GM23338 (cell line): Measurements from ENCODE around the gene CEBPZ. TPM values are rescaled to one million over a fixed set of nuclear protein-coding genes. Genes with fewer than 3 reads are reported as not detected.

ENCODE experiments used
- ATAC-seq: fragments of 200-7000 bp; cut with Tn5 transposase; 3 replicates; pipeline ENCODE4 v1.9.1; 2020
- DNase-seq: peaks from one replicate; pipeline ENCODE4 v3.0.0-alpha.2; 2015; ENCODE audit warnings: low spot score
- H2AFZ ChIP-seq: fragments of 200-600 bp; sonication (generic); 2 replicates; pipeline ENCODE4 v1.8.0; 2016; ENCODE audit warnings: antibody characterized with exemption, mild to moderate bottlenecking, moderate library complexity
- H3F3A ChIP-seq: fragments of 200-600 bp; sonication (generic); replicated peaks from 2 replicates; pipeline ENCODE4 v1.8.0; 2017; ENCODE audit warnings: antibody characterized with exemption, mixed run types, low read depth
- H3K27ac ChIP-seq: fragments of 200-600 bp; sonication (generic); 2 replicates; pipeline ENCODE4 v1.6.1; 2016; ENCODE audit warnings: low read depth
- H3K27me3 ChIP-seq: fragments of 200-600 bp; sonication (generic); 2 replicates; pipeline ENCODE4 v1.8.0; 2016; ENCODE audit warnings: mild to moderate bottlenecking, mixed run types, moderate library complexity; ENCODE audit not compliant: insufficient read depth
- H3K36me3 ChIP-seq: fragments of 200-600 bp; sonication (generic); 2 replicates; pipeline ENCODE4 v1.8.0; 2016; ENCODE audit warnings: mild to moderate bottlenecking; ENCODE audit not compliant: insufficient read depth
- H3K4me1 ChIP-seq: fragments of 200-600 bp; sonication (generic); 2 replicates; pipeline ENCODE4 v1.8.0; 2016; ENCODE audit warnings: mild to moderate bottlenecking, moderate library complexity; ENCODE audit not compliant: insufficient read depth
- H3K4me2 ChIP-seq: fragments of 200-600 bp; sonication (generic); 2 replicates; pipeline ENCODE4 v1.7.1; 2017; ENCODE audit warnings: mixed run types
- H3K4me3 ChIP-seq: fragments of 200-600 bp; sonication (generic); 2 replicates; pipeline ENCODE4 v1.6.1; 2016; ENCODE audit warnings: mixed run types
- H3K79me2 ChIP-seq: fragments of 200-600 bp; sonication (generic); replicated peaks from 2 replicates; pipeline ENCODE4 v1.8.0; 2017; ENCODE audit warnings: mild to moderate bottlenecking; ENCODE audit not compliant: insufficient read depth
- H3K9me2 ChIP-seq: fragments of 200-600 bp; sonication (generic); 2 replicates; pipeline ENCODE4 v1.8.0; 2017; ENCODE audit not compliant: insufficient read depth
- H4K20me1 ChIP-seq: fragments of 200-600 bp; sonication (generic); replicated peaks from 2 replicates; pipeline ENCODE4 v1.8.0; 2017; ENCODE audit warnings: mild to moderate bottlenecking; ENCODE audit not compliant: insufficient read depth
- H3K27ac Mint-ChIP-seq: 2 replicates; pipeline ENCODE4 v1.8.0; 2020; ENCODE audit warnings: inconsistent platforms, mild to moderate bottlenecking, moderate library complexity, mixed read lengths
- H3K27me3 Mint-ChIP-seq: 3 replicates; pipeline ENCODE4 v1.8.0; 2022; ENCODE audit warnings: low read depth, mild to moderate bottlenecking, moderate library complexity, mixed read lengths, inconsistent platforms; ENCODE audit not compliant: insufficient read depth, poor library complexity
- H3K36me3 Mint-ChIP-seq: 3 replicates; pipeline ENCODE4 v1.8.0; 2021; ENCODE audit warnings: low read depth, mild to moderate bottlenecking, inconsistent platforms, moderate library complexity, mixed read lengths
- H3K4me1 Mint-ChIP-seq: 3 replicates; pipeline ENCODE4 v1.8.0; 2020; ENCODE audit warnings: mild to moderate bottlenecking, inconsistent platforms, mixed read lengths
- H3K4me3 Mint-ChIP-seq: 3 replicates; pipeline ENCODE4 v1.8.0; 2021; ENCODE audit warnings: moderate library complexity, mild to moderate bottlenecking, inconsistent platforms, mixed read lengths
- H3K9me3 Mint-ChIP-seq: 3 replicates; pipeline ENCODE4 v1.8.0; 2020; ENCODE audit warnings: moderate library complexity, mild to moderate bottlenecking, inconsistent platforms, mixed read lengths
- CREB1 ChIP-seq: fragments of 250-450 bp; sonication (Bioruptor Pico); IDR thresholded peaks from 2 replicates; pipeline ENCODE4 v1.5.0; 2020; ENCODE audit warnings: low read depth, mild to moderate bottlenecking, moderate library complexity
- EZH2 ChIP-seq: fragments of 200-600 bp; sonication (generic); IDR thresholded peaks from one replicate; pipeline ENCODE4 v1.8.0; 2017; ENCODE audit warnings: antibody characterized with exemption, mild to moderate bottlenecking, low read depth; ENCODE audit not compliant: unreplicated experiment
- EZH2phosphoT487 ChIP-seq: fragments of 200-600 bp; sonication (generic); IDR thresholded peaks from one replicate; pipeline ENCODE4 v1.8.1; 2018; ENCODE audit warnings: antibody characterized with exemption; ENCODE audit not compliant: unreplicated experiment
- JUNB ChIP-seq: IDR thresholded peaks from one replicate; pipeline ENCODE4 v1.6.1; 2016; ENCODE audit warnings: antibody characterized with exemption; ENCODE audit not compliant: unreplicated experiment
- NANOG ChIP-seq: IDR thresholded peaks from 2 replicates; pipeline ENCODE4 v1.6.1; 2016; ENCODE audit warnings: antibody characterized with exemption, borderline replicate concordance
- POLR2AphosphoS5 ChIP-seq: IDR thresholded peaks from 2 replicates; pipeline ENCODE4 v1.6.1; 2016; ENCODE audit warnings: antibody characterized with exemption, low read depth
- STAT1 ChIP-seq: IDR thresholded peaks from one replicate; pipeline ENCODE4 v1.6.1; 2016; ENCODE audit warnings: antibody characterized with exemption; ENCODE audit not compliant: unreplicated experiment
- ZNF114 ChIP-seq: fragments of 250-450 bp; sonication (Bioruptor Pico); IDR thresholded peaks from 2 replicates; pipeline ENCODE4 v1.5.0; 2020; ENCODE audit warnings: mild to moderate bottlenecking, moderate library complexity
- ZNF331 ChIP-seq: fragments of 250-450 bp; sonication (Bioruptor Pico); IDR thresholded peaks from 2 replicates; pipeline ENCODE4 v1.5.0; 2020; ENCODE audit warnings: low read depth, mild to moderate bottlenecking, moderate library complexity
- polyA plus RNA-seq: library from polyadenylated mRNA; unstranded; fragments of >200 nt; fragmentation: Nextera tagmentation; extraction: Ambion mirVana; gene quantifications from 2 replicates; pipeline ENCODE4 v1.2.1, GENCODE V29; 2016
- total RNA-seq: library from RNA; depleted of rRNA; stranded (reverse); fragments of >200 nt; shearing (Covaris generic); gene quantifications from 2 replicates; pipeline ENCODE4 v1.2.3, GENCODE V29; 2014
- TF ChIP-seq, protein P1 (sequence below), 2 experiments: fragments of 200-600 bp in 1 of 2; sonication (generic) in 1 of 2; conservative IDR thresholded peaks; 2 replicates each; pipeline versions ENCODE4 v1.5.1 to v1.6.1; 2016 to 2017; ENCODE audit warnings: antibody characterized with exemption in 2 of 2, low read depth in 2 of 2, mild to moderate bottlenecking in 2 of 2, moderate library complexity in 1 of 2
- TF ChIP-seq, protein P2 (sequence below): IDR thresholded peaks from one replicate; pipeline ENCODE4 v1.6.1; 2018; ENCODE audit warnings: antibody characterized with exemption; ENCODE audit not compliant: unreplicated experiment
- TF ChIP-seq, protein P3 (sequence below): fragments of 250-450 bp; sonication (Bioruptor Pico); IDR thresholded peaks from 2 replicates; pipeline ENCODE4 v1.5.0; 2020; ENCODE audit warnings: mild to moderate bottlenecking, moderate library complexity
- TF ChIP-seq, protein P4 (sequence below): IDR thresholded peaks from 2 replicates; pipeline ENCODE4 v1.6.1; 2016; ENCODE audit warnings: antibody characterized with exemption

Gene CEBPZ
- total and polyA plus RNA-seq, 2 experiments from 2014 or later = 133 to 185 TPM

DNA sequence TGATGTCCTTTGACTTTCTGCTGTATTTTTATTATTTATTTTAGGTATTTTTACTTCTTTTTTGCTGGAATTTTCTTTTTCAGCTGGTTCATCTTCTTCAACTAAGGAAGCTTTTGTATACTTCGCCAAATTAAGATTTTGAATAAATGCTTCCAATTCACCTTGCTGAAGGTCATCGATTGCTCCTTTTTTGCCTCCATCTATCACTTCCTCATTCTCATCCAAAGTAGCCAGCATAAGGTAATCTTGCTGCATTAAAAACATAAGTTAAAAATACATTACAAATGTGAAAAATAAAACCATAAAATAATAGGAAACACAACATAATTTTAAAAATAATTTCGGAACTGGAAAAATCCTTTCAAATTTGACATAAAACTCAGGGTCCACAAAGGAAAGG, 2.6 kb downstream of the CEBPZ start:
- peaks cover 93% of the 10 kb centered on the region for H3K79me2 ChIP-seq
- Mint-ChIP-seq H3K9me3 (no peaks in the 10 kb centered on the region), H3K27me3 (no peaks in the 10 kb centered on the region)

More for the DNA sequence above, 2.6 kb downstream of the CEBPZ start:
- Histone ChIP-seq H3K4me1 (peaks cover 68% of the 10 kb centered on the region), H3F3A (peaks cover 30% of the 10 kb centered on the region), H3K9me2 (no peaks in the 10 kb centered on the region), H3K27ac (peak overlapping the region; percentile 99), H4K20me1 (peaks cover 24% of the 10 kb centered on the region; the same call in 1 of the 2 replicates), H3K4me3 (peak overlapping the region; percentile 95), H3K36me3 (peaks cover 9% of the 10 kb centered on the region; the same call in 1 of the 2 replicates), H3K4me2 (0 out of 2 replicates have a peak overlapping the region, but pooled peaks have one; percentile 83), H3K27me3 (no peaks in the 10 kb centered on the region), H2AFZ (no peak overlapping the region)
- Mint-ChIP-seq H3K4me1 (peaks cover 45% of the 10 kb centered on the region), H3K4me3 (no peak overlapping the region; the same call in 2 of the 3 replicates), H3K36me3 (peaks cover 44% of the 10 kb centered on the region), H3K27ac (no peak overlapping the region)
- no peak for ATAC-seq
- no peak for DNase-seq
- TF ChIP-seq NANOG (no peak), STAT1 (no peak), CREB1 (CRISPR knock-in tag) (no peak), JUNB (no peak), ZNF114 (CRISPR knock-in tag) (no peak), EZH2phosphoT487 (no peak), EZH2 (no peak), ZNF331 (CRISPR knock-in tag) (no peak), POLR2AphosphoS5 (no peak)
- TF ChIP-seq, protein P1, sequence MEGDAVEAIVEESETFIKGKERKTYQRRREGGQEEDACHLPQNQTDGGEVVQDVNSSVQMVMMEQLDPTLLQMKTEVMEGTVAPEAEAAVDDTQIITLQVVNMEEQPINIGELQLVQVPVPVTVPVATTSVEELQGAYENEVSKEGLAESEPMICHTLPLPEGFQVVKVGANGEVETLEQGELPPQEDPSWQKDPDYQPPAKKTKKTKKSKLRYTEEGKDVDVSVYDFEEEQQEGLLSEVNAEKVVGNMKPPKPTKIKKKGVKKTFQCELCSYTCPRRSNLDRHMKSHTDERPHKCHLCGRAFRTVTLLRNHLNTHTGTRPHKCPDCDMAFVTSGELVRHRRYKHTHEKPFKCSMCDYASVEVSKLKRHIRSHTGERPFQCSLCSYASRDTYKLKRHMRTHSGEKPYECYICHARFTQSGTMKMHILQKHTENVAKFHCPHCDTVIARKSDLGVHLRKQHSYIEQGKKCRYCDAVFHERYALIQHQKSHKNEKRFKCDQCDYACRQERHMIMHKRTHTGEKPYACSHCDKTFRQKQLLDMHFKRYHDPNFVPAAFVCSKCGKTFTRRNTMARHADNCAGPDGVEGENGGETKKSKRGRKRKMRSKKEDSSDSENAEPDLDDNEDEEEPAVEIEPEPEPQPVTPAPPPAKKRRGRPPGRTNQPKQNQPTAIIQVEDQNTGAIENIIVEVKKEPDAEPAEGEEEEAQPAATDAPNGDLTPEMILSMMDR (conservative IDR thresholded peaks at IDR 0.05; ENCODE audit: low read depth in 2 of 2) = no peak
- TF ChIP-seq, protein P2, sequence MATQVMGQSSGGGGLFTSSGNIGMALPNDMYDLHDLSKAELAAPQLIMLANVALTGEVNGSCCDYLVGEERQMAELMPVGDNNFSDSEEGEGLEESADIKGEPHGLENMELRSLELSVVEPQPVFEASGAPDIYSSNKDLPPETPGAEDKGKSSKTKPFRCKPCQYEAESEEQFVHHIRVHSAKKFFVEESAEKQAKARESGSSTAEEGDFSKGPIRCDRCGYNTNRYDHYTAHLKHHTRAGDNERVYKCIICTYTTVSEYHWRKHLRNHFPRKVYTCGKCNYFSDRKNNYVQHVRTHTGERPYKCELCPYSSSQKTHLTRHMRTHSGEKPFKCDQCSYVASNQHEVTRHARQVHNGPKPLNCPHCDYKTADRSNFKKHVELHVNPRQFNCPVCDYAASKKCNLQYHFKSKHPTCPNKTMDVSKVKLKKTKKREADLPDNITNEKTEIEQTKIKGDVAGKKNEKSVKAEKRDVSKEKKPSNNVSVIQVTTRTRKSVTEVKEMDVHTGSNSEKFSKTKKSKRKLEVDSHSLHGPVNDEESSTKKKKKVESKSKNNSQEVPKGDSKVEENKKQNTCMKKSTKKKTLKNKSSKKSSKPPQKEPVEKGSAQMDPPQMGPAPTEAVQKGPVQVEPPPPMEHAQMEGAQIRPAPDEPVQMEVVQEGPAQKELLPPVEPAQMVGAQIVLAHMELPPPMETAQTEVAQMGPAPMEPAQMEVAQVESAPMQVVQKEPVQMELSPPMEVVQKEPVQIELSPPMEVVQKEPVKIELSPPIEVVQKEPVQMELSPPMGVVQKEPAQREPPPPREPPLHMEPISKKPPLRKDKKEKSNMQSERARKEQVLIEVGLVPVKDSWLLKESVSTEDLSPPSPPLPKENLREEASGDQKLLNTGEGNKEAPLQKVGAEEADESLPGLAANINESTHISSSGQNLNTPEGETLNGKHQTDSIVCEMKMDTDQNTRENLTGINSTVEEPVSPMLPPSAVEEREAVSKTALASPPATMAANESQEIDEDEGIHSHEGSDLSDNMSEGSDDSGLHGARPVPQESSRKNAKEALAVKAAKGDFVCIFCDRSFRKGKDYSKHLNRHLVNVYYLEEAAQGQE = no peak
- TF ChIP-seq, protein P3, sequence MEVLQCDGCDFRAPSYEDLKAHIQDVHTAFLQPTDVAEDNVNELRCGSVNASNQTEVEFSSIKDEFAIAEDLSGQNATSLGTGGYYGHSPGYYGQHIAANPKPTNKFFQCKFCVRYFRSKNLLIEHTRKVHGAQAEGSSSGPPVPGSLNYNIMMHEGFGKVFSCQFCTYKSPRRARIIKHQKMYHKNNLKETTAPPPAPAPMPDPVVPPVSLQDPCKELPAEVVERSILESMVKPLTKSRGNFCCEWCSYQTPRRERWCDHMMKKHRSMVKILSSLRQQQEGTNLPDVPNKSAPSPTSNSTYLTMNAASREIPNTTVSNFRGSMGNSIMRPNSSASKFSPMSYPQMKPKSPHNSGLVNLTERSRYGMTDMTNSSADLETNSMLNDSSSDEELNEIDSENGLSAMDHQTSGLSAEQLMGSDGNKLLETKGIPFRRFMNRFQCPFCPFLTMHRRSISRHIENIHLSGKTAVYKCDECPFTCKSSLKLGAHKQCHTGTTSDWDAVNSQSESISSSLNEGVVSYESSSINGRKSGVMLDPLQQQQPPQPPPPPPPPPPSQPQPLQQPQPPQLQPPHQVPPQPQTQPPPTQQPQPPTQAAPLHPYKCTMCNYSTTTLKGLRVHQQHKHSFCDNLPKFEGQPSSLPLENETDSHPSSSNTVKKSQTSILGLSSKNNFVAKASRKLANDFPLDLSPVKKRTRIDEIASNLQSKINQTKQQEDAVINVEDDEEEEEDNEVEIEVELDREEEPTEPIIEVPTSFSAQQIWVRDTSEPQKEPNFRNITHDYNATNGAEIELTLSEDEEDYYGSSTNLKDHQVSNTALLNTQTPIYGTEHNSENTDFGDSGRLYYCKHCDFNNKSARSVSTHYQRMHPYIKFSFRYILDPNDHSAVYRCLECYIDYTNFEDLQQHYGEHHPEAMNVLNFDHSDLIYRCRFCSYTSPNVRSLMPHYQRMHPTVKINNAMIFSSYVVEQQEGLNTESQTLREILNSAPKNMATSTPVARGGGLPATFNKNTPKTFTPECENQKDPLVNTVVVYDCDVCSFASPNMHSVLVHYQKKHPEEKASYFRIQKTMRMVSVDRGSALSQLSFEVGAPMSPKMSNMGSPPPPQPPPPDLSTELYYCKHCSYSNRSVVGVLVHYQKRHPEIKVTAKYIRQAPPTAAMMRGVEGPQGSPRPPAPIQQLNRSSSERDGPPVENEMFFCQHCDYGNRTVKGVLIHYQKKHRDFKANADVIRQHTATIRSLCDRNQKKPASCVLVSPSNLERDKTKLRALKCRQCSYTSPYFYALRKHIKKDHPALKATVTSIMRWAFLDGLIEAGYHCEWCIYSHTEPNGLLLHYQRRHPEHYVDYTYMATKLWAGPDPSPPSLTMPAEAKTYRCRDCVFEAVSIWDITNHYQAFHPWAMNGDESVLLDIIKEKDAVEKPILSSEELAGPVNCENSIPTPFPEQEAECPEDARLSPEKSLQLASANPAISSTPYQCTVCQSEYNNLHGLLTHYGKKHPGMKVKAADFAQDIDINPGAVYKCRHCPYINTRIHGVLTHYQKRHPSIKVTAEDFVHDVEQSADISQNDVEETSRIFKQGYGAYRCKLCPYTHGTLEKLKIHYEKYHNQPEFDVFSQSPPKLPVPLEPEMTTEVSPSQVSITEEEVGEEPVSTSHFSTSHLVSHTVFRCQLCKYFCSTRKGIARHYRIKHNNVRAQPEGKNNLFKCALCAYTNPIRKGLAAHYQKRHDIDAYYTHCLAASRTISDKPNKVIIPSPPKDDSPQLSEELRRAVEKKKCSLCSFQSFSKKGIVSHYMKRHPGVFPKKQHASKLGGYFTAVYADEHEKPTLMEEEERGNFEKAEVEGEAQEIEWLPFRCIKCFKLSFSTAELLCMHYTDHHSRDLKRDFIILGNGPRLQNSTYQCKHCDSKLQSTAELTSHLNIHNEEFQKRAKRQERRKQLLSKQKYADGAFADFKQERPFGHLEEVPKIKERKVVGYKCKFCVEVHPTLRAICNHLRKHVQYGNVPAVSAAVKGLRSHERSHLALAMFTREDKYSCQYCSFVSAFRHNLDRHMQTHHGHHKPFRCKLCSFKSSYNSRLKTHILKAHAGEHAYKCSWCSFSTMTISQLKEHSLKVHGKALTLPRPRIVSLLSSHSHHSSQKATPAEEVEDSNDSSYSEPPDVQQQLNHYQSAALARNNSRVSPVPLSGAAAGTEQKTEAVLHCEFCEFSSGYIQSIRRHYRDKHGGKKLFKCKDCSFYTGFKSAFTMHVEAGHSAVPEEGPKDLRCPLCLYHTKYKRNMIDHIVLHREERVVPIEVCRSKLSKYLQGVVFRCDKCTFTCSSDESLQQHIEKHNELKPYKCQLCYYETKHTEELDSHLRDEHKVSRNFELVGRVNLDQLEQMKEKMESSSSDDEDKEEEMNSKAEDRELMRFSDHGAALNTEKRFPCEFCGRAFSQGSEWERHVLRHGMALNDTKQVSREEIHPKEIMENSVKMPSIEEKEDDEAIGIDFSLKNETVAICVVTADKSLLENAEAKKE = no peak
- TF ChIP-seq, protein P4, sequence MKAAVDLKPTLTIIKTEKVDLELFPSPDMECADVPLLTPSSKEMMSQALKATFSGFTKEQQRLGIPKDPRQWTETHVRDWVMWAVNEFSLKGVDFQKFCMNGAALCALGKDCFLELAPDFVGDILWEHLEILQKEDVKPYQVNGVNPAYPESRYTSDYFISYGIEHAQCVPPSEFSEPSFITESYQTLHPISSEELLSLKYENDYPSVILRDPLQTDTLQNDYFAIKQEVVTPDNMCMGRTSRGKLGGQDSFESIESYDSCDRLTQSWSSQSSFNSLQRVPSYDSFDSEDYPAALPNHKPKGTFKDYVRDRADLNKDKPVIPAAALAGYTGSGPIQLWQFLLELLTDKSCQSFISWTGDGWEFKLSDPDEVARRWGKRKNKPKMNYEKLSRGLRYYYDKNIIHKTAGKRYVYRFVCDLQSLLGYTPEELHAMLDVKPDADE = no peak
